Astrocyte (in vitro differentiated cells and primary cell): ENCODE data around the gene KRTAP1-4.

Experiments used
- CTCF ChIP-seq: IDR thresholded peaks from 2 replicates; pipeline ENCODE4 v1.5.1; 2011; ENCODE audit warnings: low read depth, mild to moderate bottlenecking, inconsistent platforms, low read length, moderate library complexity; ENCODE audit not compliant: insufficient read depth
- EZH2 ChIP-seq: IDR thresholded peaks from 2 replicates; pipeline ENCODE4 v1.6.1; 2012; ENCODE audit warnings: mild to moderate bottlenecking, low read length, inconsistent platforms; ENCODE audit not compliant: insufficient read depth

GRCh38 chr17:41013181-41013580 lies 16.8 kb downstream of the KRTAP1-4 start:
- TF ChIP-seq CTCF: no peak
- no peak for TF ChIP-seq EZH2
